ENCODE results near the gene RAMP1.
"Not testable (repeated sequence)": the region's sequence is repeated elsewhere in the genome, so short reads cannot be mapped to it uniquely, and the experiment has no call there.

DNA sequence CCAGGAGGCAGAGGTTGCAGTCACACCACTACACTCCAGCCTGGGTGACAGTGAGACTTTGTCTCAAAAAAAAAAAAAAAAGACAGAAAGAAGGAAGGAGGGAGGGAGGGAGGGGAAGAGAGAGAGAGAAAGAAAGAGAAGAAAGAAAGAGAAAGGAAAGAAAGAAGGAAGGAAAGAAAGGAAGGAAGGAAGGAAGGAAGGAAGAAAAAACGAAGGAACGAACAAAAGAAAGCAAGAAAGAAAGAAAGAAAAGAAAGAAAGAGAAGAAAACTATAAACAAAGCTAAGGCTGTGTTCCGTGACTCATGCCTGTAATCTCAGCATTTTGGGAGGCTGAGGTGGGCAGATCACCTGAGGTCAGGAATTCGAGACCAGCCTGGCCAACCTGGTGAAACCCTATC lies 91.9 kb downstream of the RAMP1 start:
- TF ChIP-seq, protein P1, sequence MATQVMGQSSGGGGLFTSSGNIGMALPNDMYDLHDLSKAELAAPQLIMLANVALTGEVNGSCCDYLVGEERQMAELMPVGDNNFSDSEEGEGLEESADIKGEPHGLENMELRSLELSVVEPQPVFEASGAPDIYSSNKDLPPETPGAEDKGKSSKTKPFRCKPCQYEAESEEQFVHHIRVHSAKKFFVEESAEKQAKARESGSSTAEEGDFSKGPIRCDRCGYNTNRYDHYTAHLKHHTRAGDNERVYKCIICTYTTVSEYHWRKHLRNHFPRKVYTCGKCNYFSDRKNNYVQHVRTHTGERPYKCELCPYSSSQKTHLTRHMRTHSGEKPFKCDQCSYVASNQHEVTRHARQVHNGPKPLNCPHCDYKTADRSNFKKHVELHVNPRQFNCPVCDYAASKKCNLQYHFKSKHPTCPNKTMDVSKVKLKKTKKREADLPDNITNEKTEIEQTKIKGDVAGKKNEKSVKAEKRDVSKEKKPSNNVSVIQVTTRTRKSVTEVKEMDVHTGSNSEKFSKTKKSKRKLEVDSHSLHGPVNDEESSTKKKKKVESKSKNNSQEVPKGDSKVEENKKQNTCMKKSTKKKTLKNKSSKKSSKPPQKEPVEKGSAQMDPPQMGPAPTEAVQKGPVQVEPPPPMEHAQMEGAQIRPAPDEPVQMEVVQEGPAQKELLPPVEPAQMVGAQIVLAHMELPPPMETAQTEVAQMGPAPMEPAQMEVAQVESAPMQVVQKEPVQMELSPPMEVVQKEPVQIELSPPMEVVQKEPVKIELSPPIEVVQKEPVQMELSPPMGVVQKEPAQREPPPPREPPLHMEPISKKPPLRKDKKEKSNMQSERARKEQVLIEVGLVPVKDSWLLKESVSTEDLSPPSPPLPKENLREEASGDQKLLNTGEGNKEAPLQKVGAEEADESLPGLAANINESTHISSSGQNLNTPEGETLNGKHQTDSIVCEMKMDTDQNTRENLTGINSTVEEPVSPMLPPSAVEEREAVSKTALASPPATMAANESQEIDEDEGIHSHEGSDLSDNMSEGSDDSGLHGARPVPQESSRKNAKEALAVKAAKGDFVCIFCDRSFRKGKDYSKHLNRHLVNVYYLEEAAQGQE (IDR thresholded peaks at IDR 0.05; ENCODE audit: borderline replicate concordance), result not testable (repeated sequence)
- TF ChIP-seq, protein P2, sequence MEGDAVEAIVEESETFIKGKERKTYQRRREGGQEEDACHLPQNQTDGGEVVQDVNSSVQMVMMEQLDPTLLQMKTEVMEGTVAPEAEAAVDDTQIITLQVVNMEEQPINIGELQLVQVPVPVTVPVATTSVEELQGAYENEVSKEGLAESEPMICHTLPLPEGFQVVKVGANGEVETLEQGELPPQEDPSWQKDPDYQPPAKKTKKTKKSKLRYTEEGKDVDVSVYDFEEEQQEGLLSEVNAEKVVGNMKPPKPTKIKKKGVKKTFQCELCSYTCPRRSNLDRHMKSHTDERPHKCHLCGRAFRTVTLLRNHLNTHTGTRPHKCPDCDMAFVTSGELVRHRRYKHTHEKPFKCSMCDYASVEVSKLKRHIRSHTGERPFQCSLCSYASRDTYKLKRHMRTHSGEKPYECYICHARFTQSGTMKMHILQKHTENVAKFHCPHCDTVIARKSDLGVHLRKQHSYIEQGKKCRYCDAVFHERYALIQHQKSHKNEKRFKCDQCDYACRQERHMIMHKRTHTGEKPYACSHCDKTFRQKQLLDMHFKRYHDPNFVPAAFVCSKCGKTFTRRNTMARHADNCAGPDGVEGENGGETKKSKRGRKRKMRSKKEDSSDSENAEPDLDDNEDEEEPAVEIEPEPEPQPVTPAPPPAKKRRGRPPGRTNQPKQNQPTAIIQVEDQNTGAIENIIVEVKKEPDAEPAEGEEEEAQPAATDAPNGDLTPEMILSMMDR (IDR thresholded peaks at IDR 0.05; ENCODE audit: poor library complexity, severe bottlenecking), result not testable (repeated sequence)
- TF ChIP-seq EZH2 (IDR thresholded peaks at IDR 0.05; ENCODE audit: borderline replicate concordance, insufficient read depth, low read length, poor library complexity, severe bottlenecking); SMC3 (conservative IDR thresholded peaks at IDR 0.05; ENCODE audit: poor library complexity); POLR2AphosphoS5 (IDR thresholded peaks at IDR 0.05): not testable (repeated sequence)
